Adrenal gland (tissue), 12 donors: ENCODE data around the gene NME7. TPM values are rescaled to one million over a fixed set of nuclear protein-coding genes. Genes with fewer than 3 reads are reported as not detected.

Source experiments
- DNase-seq, 7 donors: peaks; one replicate each; pipeline ENCODE4 v3.0.0-alpha.2; 2019 to 2020
- H3K27ac ChIP-seq, 5 donors: fragments of 200-600 bp; sonication (generic) in 4 of 5; 1 replicate in 3 of 5; 2 replicates in 2 of 5; pipeline versions ENCODE4 v1.5.1 to v1.8.0; 2016 to 2020; ENCODE audit warnings: mild to moderate bottlenecking in 1 of 5
- H3K27me3 ChIP-seq: fragments of 200-600 bp; 2 replicates; pipeline ENCODE4 v1.8.0; 2021
- H3K36me3 ChIP-seq, 2 donors: fragments of 200-600 bp; replicated peaks in 1 of 2; 1 replicate in 1 of 2; 2 replicates in 1 of 2; pipeline versions ENCODE4 v1.5.1 to v1.8.0; 2018 to 2022
- H3K4me1 ChIP-seq, 2 donors: fragments of 200-600 bp; replicated peaks in 1 of 2; 1 replicate in 1 of 2; 2 replicates in 1 of 2; pipeline versions ENCODE4 v1.5.1 to v1.8.0; 2018 to 2021
- H3K4me3 ChIP-seq, 4 donors: fragments of 200-600 bp; sonication (generic) in 3 of 4; one replicate each; pipeline ENCODE4 v1.5.1; 2016 to 2018
- H3K9me3 ChIP-seq, 3 donors: fragments of 200-600 bp; sonication (generic) in 1 of 3; replicated peaks in 1 of 3; 1 replicate in 2 of 3; 2 replicates in 1 of 3; pipeline versions ENCODE4 v1.5.1 to v1.8.0; 2016 to 2021
- CTCF ChIP-seq, 6 experiments: fragments of 450-650 bp in 4 of 6; fragments of 200-600 bp in 2 of 6; sonication (generic) in 1 of 6; IDR thresholded peaks; 1 replicate in 5 of 6; 2 replicates in 1 of 6; pipeline versions ENCODE4 v1.5.1 to v1.8.0; 2016 to 2021; ENCODE audit warnings: antibody characterized with exemption in 6 of 6, mild to moderate bottlenecking in 2 of 6, moderate library complexity in 1 of 6
- POLR2A ChIP-seq, 2 donors: fragments of 450-650 bp; IDR thresholded peaks; one replicate each; pipeline ENCODE4 v1.6.1; 2017; ENCODE audit warnings: antibody characterized with exemption in 2 of 2, mild to moderate bottlenecking in 2 of 2, moderate library complexity in 1 of 2
- WGBS, 4 donors: extraction: QIAGEN DNeasy Blood & Tissue Kit in 2 of 4; methylation state at CpG; one replicate each; pipeline versions ENCODE4 v1.1.5 to v1.1.7; 2013 to 2017; 5-methylcytosine and 5-hydroxymethylcytosine counted together
- intact Hi-C, 2 donors: fragments of 100-400 bp; cut with DNase I; formaldehyde crosslinking; loops; one replicate each; pipeline versions ENCODE4 v1.14.1 to v1.15.0; 2022 to 2023
- polyA plus RNA-seq, 3 donors: library from polyadenylated mRNA; stranded (reverse); fragments of 200-250 nt in 2 of 3; fragments of 350-450 nt in 1 of 3; fragmentation: Illumina TruSeq in 1 of 3; extraction: RNeasy Lipid Tissue Mini Kit (QIAGEN cat#74804) in 1 of 3; gene quantifications; one replicate each; pipeline ENCODE4 v1.2.3, GENCODE V29; 2013 to 2014
- total RNA-seq, 9 donors: library from RNA; depleted of rRNA in 4 of 9; stranded (reverse); fragments of >200 nt in 4 of 9; fragments of 120-200 nt in 1 of 9; fragmentation: NEBNext Ultra II Directional in 1 of 9; extraction: Animal tissue kit (Norgen Biotek cat#: 25700) in 1 of 9; gene quantifications; one replicate each; pipeline versions ENCODE4 v1.1.0 to v1.2.4, GENCODE V29; 2013 to 2023
- donor health status: healthy with polysubstance abuse.
- donor health status: Bipolar disorder and iron deficiency.
- donor health status: DM: yes; HTN: yes; CAD: no.
- donor health status: DM: no; HTN: no; CAD: no.
- donor health status: DM: no; HTN: no; CAD: no.
- donor health status: DM: yes; HTN: yes; CAD: no.

The NME7 gene
- total and polyA plus RNA-seq, 12 donors, result 3.3 to 41.4 (median 15.6) TPM

GRCh38 chr1:169318536-169319244 lies 48.9 kb downstream of the NME7 start:
- intact Hi-C loops, result no loop called here
- no peaks in the 10 kb centered on the region for H3K4me1 ChIP-seq

GRCh38 chr1:169316556-169316955 lies 51.0 kb downstream of the NME7 start:
- Histone ChIP-seq H3K4me3 (no peak overlapping the region), H3K36me3 (no peaks in the 10 kb centered on the region), H3K27me3 (no peaks in the 10 kb centered on the region), H3K27ac (no peak overlapping the region), H3K4me1 (no peaks in the 10 kb centered on the region), H3K9me3 (peaks cover 0 to 4% (median 0%) of the 10 kb centered on the region in 3 donors)
- intact Hi-C loops, result no loop called here
- DNase-seq, result no peak
- TF ChIP-seq CTCF (IDR thresholded peaks at IDR 0.05) (no peak), POLR2A (IDR thresholded peaks at IDR 0.05) (no peak)

More at GRCh38 chr1:169318536-169319244, 48.9 kb downstream of the NME7 start:
- H3K36me3 ChIP-seq, result no peaks in the 10 kb centered on the region
- no peak overlapping the region for H3K4me3 ChIP-seq
- WGBS, 4 donors, result 94 to 99% (median 95%) methylated on average over 3 of the region's 3 CpGs
- DNase-seq, result no peak
- H3K27ac ChIP-seq, result no peak overlapping the region
- H3K27me3 ChIP-seq, result no peaks in the 10 kb centered on the region
- peaks cover 0 to 4% (median 0%) of the 10 kb centered on the region in 3 donors for H3K9me3 ChIP-seq
- no peak for TF ChIP-seq CTCF (IDR thresholded peaks at IDR 0.05)
- no peak for TF ChIP-seq POLR2A (IDR thresholded peaks at IDR 0.05)

GRCh38 chr1:169312084-169312954 lies 55.3 kb downstream of the NME7 start:
- Histone ChIP-seq H3K9me3 (peaks cover 0 to 4% (median 0%) of the 10 kb centered on the region in 3 donors), H3K36me3 (no peaks in the 10 kb centered on the region), H3K4me3 (no peak overlapping the region), H3K4me1 (peaks cover 0 to 3% of the 10 kb centered on the region in 2 donors), H3K27ac (no peak overlapping the region), H3K27me3 (no peaks in the 10 kb centered on the region)
- TF ChIP-seq CTCF (IDR thresholded peaks at IDR 0.05), result no peak
- TF ChIP-seq POLR2A (IDR thresholded peaks at IDR 0.05), result no peak
- whole genome bisulfite sequencing, 4 donors, result 85 to 90% (median 87%) methylated on average over 5 of the region's 5 CpGs
- intact Hi-C loops, result no loop called here
- DNase-seq, result peak in 3 of 7 donors; percentile 2 to 21 (median 16)
